HL-60 (cell line): ENCODE results near the gene NUBP2.

Experiments
- CTCF ChIP-seq: IDR thresholded peaks from one replicate; pipeline ENCODE4 v1.5.1; 2011; ENCODE audit warnings: low read length, control low read depth, inconsistent platforms; ENCODE audit not compliant: insufficient read depth
- POLR2AphosphoS5 ChIP-seq: IDR thresholded peaks from 2 replicates; pipeline ENCODE4 v1.6.1; 2012; ENCODE audit warnings: low read depth

GRCh38 chr16:1830213-1830612 is 47.5 kb downstream of the NUBP2 start:
- TF ChIP-seq CTCF = no peak
- no peak for TF ChIP-seq POLR2AphosphoS5
